Large intestine (tissue), 12 donors: Measurements from ENCODE around the gene TMEM95. TPM values are rescaled to one million over a fixed set of nuclear protein-coding genes. Genes with fewer than 3 reads are reported as not detected.

Experiments
- DNase-seq, 2 donors: peaks; one replicate each; pipeline versions ENCODE4 v3.0.0 to v3.0.0-alpha.2; 2013
- H3K27ac ChIP-seq: one replicate; pipeline ENCODE4 v1.5.1; 2013; ENCODE audit warnings: low read length
- H3K27me3 ChIP-seq: 2 replicates; pipeline ENCODE4 v1.6.1; 2013; ENCODE audit warnings: low read length; ENCODE audit not compliant: control insufficient read depth, insufficient read depth
- H3K36me3 ChIP-seq: 2 replicates; pipeline ENCODE4 v1.6.1; 2013; ENCODE audit warnings: low read length; ENCODE audit not compliant: control insufficient read depth, insufficient read depth
- H3K4me1 ChIP-seq: one replicate; pipeline ENCODE4 v1.6.1; 2013; ENCODE audit warnings: low read length; ENCODE audit not compliant: control insufficient read depth, insufficient read depth
- H3K4me3 ChIP-seq: one replicate; pipeline ENCODE4 v1.5.1; 2013; ENCODE audit warnings: low read length
- H3K9me3 ChIP-seq: one replicate; pipeline ENCODE4 v1.6.1; 2013; ENCODE audit warnings: mild to moderate bottlenecking, low read depth, low read length, moderate library complexity; ENCODE audit not compliant: control insufficient read depth
- WGBS: methylation state at CpG from one replicate; pipeline ENCODE4 v1.1.5; 2013; ENCODE audit warnings: low lambda C conversion rate; ENCODE audit not compliant: insufficient coverage; 5-methylcytosine and 5-hydroxymethylcytosine counted together
- long read RNA-seq, 11 donors: transcript quantifications; one replicate each; lab custom pipeline, GENCODE V29; 2026
- polyA plus RNA-seq: library from polyadenylated mRNA; unstranded; fragments of 120-200 nt; gene quantifications from one replicate; pipeline ENCODE4 v1.2.1, GENCODE V29; 2013

Gene TMEM95, protein sequence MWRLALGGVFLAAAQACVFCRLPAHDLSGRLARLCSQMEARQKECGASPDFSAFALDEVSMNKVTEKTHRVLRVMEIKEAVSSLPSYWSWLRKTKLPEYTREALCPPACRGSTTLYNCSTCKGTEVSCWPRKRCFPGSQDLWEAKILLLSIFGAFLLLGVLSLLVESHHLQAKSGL
- 0.04 TPM for polyA plus RNA-seq
- long read RNA-seq, donor 1: 0 reads
- long read RNA-seq, donor 2: 0 reads
- long read RNA-seq, donor 3: 0 reads
- long read RNA-seq, donor 4: 0 reads
- long read RNA-seq, donor 5: 0 reads
- long read RNA-seq, donor 6: 0 reads
- long read RNA-seq, donor 7: 0 reads
- long read RNA-seq, donor 8: 0 reads
- long read RNA-seq, donor 9: 0 reads
- long read RNA-seq, donor 10: 0 reads
- long read RNA-seq, donor 11: 0 reads

- H3K36me3 ChIP-seq: no peaks in the 10 kb centered on the region
- WGBS: no CpG with 5 or more reads among the region's 10 CpGs
- no peak within 1 kb of the TSS for H3K4me3 ChIP-seq
- no peak for DNase-seq
- H3K27ac ChIP-seq: no peak within 1 kb of the TSS
- H3K9me3 ChIP-seq: peaks cover 4% of the 10 kb centered on the region
- H3K27me3 ChIP-seq: peaks cover 4% of the 10 kb centered on the region
- peaks cover 13% of the 10 kb centered on the region for H3K4me1 ChIP-seq
These were observed at the start of gene TMEM95 for GRCh38 chr17:7355053-7355452. Gene TMEM95, plus strand, starts transcription at chr17:7355156. Its CDS starts 49 bp downstream, at chr17:7355205.

DNA sequence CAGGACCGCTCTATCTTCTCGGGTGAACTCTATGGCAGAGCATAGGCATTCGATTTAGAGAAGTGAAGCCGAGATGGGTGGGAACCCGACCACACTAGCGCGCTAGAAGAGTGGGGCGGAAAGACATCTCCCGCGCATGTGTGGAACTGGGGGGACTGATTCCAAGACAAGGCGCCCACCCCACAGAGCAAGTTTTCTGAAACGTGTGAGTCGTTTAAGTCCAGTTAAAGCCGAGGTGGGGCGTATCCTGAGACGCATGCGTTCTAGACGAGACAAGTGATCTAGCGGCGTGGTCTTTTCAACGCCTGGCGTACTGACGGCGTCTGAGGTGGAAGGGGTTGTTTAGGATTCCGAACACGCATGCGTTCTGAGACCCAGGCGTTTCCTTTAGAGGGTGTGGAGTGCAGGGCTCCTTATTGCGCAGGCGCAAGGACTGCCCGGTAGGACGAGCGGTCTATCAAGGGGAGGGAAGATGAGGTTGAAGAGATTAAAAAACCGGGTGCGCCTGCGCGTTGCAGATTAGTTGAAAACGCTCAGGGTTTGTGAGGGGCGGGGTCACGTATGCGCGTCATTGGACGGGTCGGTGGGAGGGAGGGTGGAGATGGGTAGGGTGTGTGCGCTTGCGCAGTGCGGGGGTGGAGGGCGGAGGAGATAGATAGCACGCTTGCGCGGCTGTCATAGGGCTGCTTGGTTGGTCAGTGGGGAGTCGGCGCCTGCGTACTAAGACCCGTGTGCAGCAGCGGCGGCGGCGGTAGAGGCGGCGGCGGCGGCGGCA lies 47.9 kb upstream of the TMEM95 start, which contains the start of gene EIF5A:
Gene EIF5A, plus strand, starts transcription at position 718 of the 775 bp plus-strand sequence. CDS start 2,008 bp downstream, outside the sequence.
- H3K27ac ChIP-seq: peak within 1 kb of the TSS; percentile 97
- no peaks in the 10 kb centered on the region for H3K27me3 ChIP-seq
- H3K9me3 ChIP-seq: no peaks in the 10 kb centered on the region
- H3K36me3 ChIP-seq: peaks cover 24% of the 10 kb centered on the region
- peak within 1 kb of the TSS; percentile 94 for H3K4me3 ChIP-seq
- peak; percentile 100 for DNase-seq
- H3K4me1 ChIP-seq: peaks cover 13% of the 10 kb centered on the region
- no CpG with 5 or more reads among the region's 64 CpGs for WGBS

GRCh38 chr17:7307686-7308624 lies 47.0 kb upstream of the TMEM95 start:
- no peaks in the 10 kb centered on the region for H3K9me3 ChIP-seq
- no CpG with 5 or more reads among the region's 104 CpGs for WGBS
- peaks cover 32% of the 10 kb centered on the region for H3K36me3 ChIP-seq
- no peaks in the 10 kb centered on the region for H3K27me3 ChIP-seq
- peak; percentile 48 to 54 for DNase-seq
- peaks cover 13% of the 10 kb centered on the region for H3K4me1 ChIP-seq
- H3K4me3 ChIP-seq: peak overlapping the region; percentile 94
- peak overlapping the region; percentile 97 for H3K27ac ChIP-seq

DNA sequence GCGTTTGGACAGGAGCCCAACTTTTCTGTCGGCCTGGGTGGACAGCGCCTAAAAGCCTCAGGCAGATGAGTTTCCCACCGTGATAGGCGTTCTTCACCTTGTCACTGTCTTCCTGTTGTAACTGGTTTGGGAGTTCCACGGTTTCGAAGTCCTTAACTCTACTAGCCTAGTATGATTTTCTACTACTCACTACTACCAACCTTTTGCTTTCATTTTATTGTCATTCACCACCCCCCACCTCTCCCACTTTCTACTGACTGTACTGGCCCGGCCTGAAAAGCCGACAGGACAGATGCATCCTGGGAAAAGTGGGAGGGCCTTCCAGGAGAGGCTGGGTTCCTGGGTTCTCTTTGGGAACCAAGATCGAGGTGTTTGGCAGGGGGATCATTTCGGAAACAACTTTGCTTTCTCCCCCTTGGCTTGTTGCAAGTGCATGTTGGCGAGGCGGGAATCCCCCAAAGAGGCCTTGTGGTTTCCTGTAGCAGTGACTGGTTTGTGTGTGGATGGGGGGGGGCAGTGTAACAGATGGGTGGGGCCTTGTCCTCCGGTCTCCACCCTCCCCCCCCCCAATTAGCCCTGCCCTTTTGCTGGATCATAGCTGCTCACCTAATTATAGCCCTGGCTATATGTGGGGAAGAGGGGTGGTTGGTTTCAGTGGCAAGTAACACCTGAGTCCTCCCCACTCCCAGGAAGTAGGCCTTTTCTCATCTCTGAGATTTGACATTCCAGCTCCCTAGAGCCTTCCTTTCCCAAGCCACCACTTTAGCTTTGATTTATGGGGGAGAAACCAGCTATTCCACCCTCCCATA lies 46.1 kb upstream of the TMEM95 start:
- Histone ChIP-seq H3K9me3 (no peaks in the 10 kb centered on the region), H3K36me3 (peaks cover 41% of the 10 kb centered on the region), H3K4me3 (peak overlapping the region; percentile 94), H3K27me3 (no peaks in the 10 kb centered on the region), H3K4me1 (peaks cover 13% of the 10 kb centered on the region), H3K27ac (peak overlapping the region; percentile 97)
- WGBS: 0% methylated on average over 2 of the region's 14 CpGs
- peak; percentile 78 to 89 for DNase-seq

GRCh38 chr17:7309628-7310027 lies 45.3 kb upstream of the TMEM95 start:
- Histone ChIP-seq H3K36me3 (peaks cover 43% of the 10 kb centered on the region), H3K27ac (no peak overlapping the region), H3K4me1 (peaks cover 19% of the 10 kb centered on the region), H3K27me3 (no peaks in the 10 kb centered on the region), H3K9me3 (no peaks in the 10 kb centered on the region), H3K4me3 (peak overlapping the region; percentile 94)
- WGBS: 90% methylated on average over 2 of the region's 12 CpGs
- DNase-seq: no peak

GRCh38 chr17:7311110-7311705 lies 43.7 kb upstream of the TMEM95 start:
- no peak for DNase-seq
- Histone ChIP-seq H3K9me3 (no peaks in the 10 kb centered on the region), H3K4me3 (no peak overlapping the region), H3K27ac (no peak overlapping the region), H3K4me1 (peaks cover 24% of the 10 kb centered on the region), H3K27me3 (no peaks in the 10 kb centered on the region), H3K36me3 (peaks cover 47% of the 10 kb centered on the region)
- 100% methylated on average over 1 of the region's 7 CpGs for whole genome bisulfite sequencing

- H3K27ac ChIP-seq: no peak overlapping the region
- DNase-seq: no peak
- H3K9me3 ChIP-seq: no peaks in the 10 kb centered on the region
- no CpG with 5 or more reads among the region's 7 CpGs for WGBS
- H3K27me3 ChIP-seq: no peaks in the 10 kb centered on the region
- no peak overlapping the region for H3K4me3 ChIP-seq
- peaks cover 24% of the 10 kb centered on the region for H3K4me1 ChIP-seq
- peaks cover 56% of the 10 kb centered on the region for H3K36me3 ChIP-seq
These were observed 42.4 kb upstream of the TMEM95 start for GRCh38 chr17:7312432-7313087.

DNA sequence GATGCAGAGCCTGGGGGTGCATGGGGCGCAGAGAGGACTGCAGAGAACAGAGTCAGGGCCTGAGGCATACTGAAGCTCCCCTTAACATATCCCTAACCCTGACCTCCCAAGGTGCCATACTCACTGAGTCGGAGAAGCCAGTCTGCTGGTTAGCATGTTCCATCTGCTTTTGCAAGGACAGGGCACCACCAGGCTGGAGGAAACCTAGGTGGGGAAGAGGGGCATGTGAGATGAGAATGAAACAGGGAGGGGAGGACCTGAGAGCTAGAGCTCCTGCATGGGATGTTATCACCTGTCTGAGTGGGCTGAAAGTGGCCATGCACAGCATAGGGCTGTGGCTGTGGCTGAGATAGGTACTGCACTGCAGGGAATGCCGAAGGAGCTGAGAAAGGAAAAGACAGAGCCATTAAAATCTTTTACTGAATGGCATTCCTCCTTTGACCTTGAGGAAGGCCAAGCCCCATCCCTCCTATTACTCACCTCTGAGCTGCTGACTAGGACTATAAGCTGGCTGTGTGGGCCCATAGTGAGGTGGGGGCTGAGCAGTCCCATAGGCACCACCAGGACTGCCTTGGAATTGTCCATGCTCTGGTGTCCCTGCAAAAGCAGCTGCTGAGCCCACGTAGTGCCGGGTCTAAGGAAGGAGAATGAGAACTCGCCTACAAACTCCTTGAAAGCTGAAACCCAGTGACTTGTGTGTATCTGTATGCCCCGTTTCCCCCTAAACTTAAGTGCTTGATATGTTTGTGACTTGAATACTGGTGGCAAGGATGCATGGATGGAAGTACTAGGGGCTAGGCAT lies 41.7 kb upstream of the TMEM95 start:
- Histone ChIP-seq H3K27ac (no peak overlapping the region), H3K9me3 (no peaks in the 10 kb centered on the region), H3K36me3 (peaks cover 64% of the 10 kb centered on the region), H3K27me3 (no peaks in the 10 kb centered on the region), H3K4me3 (no peak overlapping the region), H3K4me1 (peaks cover 24% of the 10 kb centered on the region)
- no CpG with 5 or more reads among the region's 7 CpGs for WGBS
- no peak for DNase-seq
